ENCODE results near the gene HEXIM2. TPM values are rescaled to one million over a fixed set of nuclear protein-coding genes. Genes with fewer than 3 reads are reported as not detected.
A peak's percentile ranks its signal among the peaks of the same experiment; 100 is the strongest.

HEXIM2 gene
- total and polyA plus RNA-seq, 2 of the 13 experiments (the other 11 are each of a cell fraction or from before 2014, with no cell fraction given): 27.1 to 32.4 TPM

DNA sequence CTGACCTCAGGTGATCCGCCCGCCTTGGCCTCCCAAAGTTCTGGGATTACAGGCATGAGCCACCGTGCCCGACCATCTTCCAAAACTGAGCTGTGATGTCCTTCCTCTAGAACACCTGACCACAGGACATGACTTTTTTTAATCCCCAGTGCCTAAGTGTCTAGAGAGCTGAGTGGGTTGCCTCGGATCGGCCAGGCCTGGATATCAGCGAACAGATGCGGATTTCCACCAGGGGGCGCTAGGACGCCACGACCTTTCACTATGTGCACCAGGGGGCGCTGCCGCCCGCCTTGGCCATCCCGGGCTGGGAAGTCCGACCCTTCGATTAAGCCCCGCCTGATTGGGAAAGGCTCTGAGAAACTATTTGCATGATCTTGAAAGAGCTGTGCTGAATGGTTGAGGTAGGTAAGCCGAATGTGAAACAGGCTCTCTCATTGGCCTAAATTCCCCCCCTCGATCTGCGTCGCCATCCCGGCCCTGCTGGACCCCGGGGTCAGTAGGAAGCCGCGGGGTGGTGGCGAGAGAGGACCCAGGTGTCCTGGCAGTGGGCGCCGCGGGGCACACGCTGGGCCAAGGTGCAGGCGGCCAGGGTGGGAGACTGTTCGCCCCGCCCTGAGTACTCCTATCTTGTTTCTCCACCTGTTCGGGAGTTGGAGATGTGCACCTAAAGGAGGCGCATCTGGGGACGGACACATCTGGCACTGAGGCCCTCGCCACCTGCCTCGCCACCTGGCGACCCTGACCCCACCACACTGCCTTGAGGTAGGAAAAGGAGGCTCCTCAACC, 26.3 kb upstream of the HEXIM2 start, which contains the start of gene ACBD4 (continued):
- TF ChIP-seq MYC (CRISPR knock-in tag; IDR thresholded peaks at IDR 0.05; ENCODE audit: borderline replicate concordance): peak; percentile 88
- TF ChIP-seq PHB2 (IDR thresholded peaks at IDR 0.05; ENCODE audit: partially characterized antibody): no peak
- TF ChIP-seq KLF15 (CRISPR knock-in tag; IDR thresholded peaks at IDR 0.05; ENCODE audit: borderline replicate concordance): no peak
- TF ChIP-seq TBX3 (IDR thresholded peaks at IDR 0.05; ENCODE audit: borderline replicate concordance): no peak; the same call in 1 of the 2 replicates
- peak; percentile 85 for TF ChIP-seq PRDM15 (CRISPR knock-in tag; IDR thresholded peaks at IDR 0.05)
- peak; percentile 97 for TF ChIP-seq ZNF709 (CRISPR knock-in tag; IDR thresholded peaks at IDR 0.05)
- TF ChIP-seq ZNF616 (CRISPR knock-in tag; IDR thresholded peaks at IDR 0.05; ENCODE audit: low read depth): peak; percentile 85; the same call in 1 of the 2 replicates
- peak; percentile 92 for TF ChIP-seq BRD4 (CRISPR knock-in tag; IDR thresholded peaks at IDR 0.05)
- no peak for TF ChIP-seq RBAK (CRISPR knock-in tag; IDR thresholded peaks at IDR 0.05)
- TF ChIP-seq PAX8 (CRISPR knock-in tag; IDR thresholded peaks at IDR 0.05; ENCODE audit: borderline replicate concordance): peak; percentile 81; the same call in 1 of the 2 replicates
- peak; percentile 98 for TF ChIP-seq ZFX (CRISPR knock-in tag; IDR thresholded peaks at IDR 0.05; ENCODE audit: low read depth)
- TF ChIP-seq, protein P1, sequence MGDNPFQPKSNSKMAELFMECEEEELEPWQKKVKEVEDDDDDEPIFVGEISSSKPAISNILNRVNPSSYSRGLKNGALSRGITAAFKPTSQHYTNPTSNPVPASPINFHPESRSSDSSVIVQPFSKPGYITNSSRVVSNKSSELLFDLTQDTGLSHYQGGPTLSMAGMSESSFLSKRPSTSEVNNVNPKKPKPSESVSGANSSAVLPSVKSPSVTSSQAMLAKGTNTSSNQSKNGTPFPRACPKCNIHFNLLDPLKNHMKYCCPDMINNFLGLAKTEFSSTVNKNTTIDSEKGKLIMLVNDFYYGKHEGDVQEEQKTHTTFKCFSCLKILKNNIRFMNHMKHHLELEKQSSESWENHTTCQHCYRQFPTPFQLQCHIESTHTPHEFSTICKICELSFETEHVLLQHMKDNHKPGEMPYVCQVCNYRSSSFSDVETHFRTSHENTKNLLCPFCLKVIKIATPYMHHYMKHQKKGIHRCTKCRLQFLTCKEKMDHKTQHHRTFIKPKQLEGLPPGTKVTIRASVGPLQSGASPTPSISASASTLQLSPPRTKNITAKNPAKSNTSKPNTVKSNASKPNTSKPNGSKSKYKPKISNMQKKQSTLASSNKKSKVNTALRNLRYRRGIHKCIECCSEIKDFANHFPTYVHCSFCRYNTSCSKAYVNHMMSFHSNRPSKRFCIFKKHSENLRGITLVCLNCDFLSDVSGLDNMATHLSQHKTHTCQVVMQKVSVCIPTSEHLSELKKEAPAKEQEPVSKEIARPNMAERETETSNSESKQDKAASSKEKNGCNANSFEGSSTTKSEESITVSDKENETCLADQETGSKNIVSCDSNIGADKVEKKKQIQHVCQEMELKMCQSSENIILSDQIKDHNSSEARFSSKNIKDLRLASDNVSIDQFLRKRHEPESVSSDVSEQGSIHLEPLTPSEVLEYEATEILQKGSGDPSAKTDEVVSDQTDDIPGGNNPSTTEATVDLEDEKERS (CRISPR knock-in tag; IDR thresholded peaks at IDR 0.05): peak; percentile 6; the same call in 1 of the 2 replicates
- TF ChIP-seq ATF4 (CRISPR knock-in tag; IDR thresholded peaks at IDR 0.05): no peak
- no peak; the same call in 1 of the 2 replicates for TF ChIP-seq RCOR2 (CRISPR knock-in tag; IDR thresholded peaks at IDR 0.05)
- no peak for TF ChIP-seq CERS6 (CRISPR knock-in tag; IDR thresholded peaks at IDR 0.05)
- TF ChIP-seq, protein P2, sequence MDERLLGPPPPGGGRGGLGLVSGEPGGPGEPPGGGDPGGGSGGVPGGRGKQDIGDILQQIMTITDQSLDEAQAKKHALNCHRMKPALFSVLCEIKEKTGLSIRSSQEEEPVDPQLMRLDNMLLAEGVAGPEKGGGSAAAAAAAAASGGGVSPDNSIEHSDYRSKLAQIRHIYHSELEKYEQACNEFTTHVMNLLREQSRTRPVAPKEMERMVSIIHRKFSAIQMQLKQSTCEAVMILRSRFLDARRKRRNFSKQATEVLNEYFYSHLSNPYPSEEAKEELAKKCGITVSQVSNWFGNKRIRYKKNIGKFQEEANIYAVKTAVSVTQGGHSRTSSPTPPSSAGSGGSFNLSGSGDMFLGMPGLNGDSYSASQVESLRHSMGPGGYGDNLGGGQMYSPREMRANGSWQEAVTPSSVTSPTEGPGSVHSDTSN (CRISPR knock-in tag; IDR thresholded peaks at IDR 0.05): no peak
